SK-N-SH treated with all-trans-retinoic acid at 6 μM for 48 hours (cell line): ENCODE measurements around the gene MATK.

Experiments
- ATAC-seq: fragments of 200-7000 bp; cut with Tn5 transposase; 3 replicates; pipeline ENCODE4 v1.9.1; 2020; ENCODE audit warnings: mild to moderate bottlenecking, moderate library complexity
- ARNTL ChIP-seq: fragments of 450-650 bp; formaldehyde crosslinking; IDR thresholded peaks from 2 replicates; pipeline ENCODE4 v1.5.0; 2020; ENCODE audit warnings: low read depth, mild to moderate bottlenecking, moderate library complexity, borderline replicate concordance
- BACH2 ChIP-seq: fragments of 250-450 bp; sonication (Bioruptor Pico); IDR thresholded peaks from 2 replicates; pipeline ENCODE4 v1.9.0; 2021; ENCODE audit warnings: mild to moderate bottlenecking, borderline replicate concordance
- CSDC2 ChIP-seq: fragments of 250-450 bp; sonication (Bioruptor Pico); IDR thresholded peaks from 2 replicates; pipeline ENCODE4 v1.5.0; 2020; ENCODE audit warnings: mild to moderate bottlenecking, moderate library complexity
- CSRNP3 ChIP-seq: fragments of 250-450 bp; sonication (Bioruptor Pico); IDR thresholded peaks from 2 replicates; pipeline ENCODE4 v1.5.1; 2021; ENCODE audit warnings: mild to moderate bottlenecking, moderate library complexity
- ESRRG ChIP-seq: fragments of 250-450 bp; sonication (Bioruptor Pico); IDR thresholded peaks from 2 replicates; pipeline ENCODE4 v1.6.1; 2021; ENCODE audit warnings: mild to moderate bottlenecking
- GLIS3 ChIP-seq: fragments of 250-450 bp; sonication (Bioruptor Pico); IDR thresholded peaks from 2 replicates; pipeline ENCODE4 v1.5.0; 2020; ENCODE audit warnings: mild to moderate bottlenecking, moderate library complexity
- ISL1 ChIP-seq: fragments of 250-450 bp; sonication (Bioruptor Pico); IDR thresholded peaks from 2 replicates; pipeline ENCODE4 v2.1.2; 2022; ENCODE audit warnings: mild to moderate bottlenecking, moderate library complexity
- OSR1 ChIP-seq: fragments of 250-450 bp; sonication (Bioruptor Pico); IDR thresholded peaks from 2 replicates; pipeline ENCODE4 v1.8.0; 2022; ENCODE audit warnings: moderate library complexity, mild to moderate bottlenecking, inconsistent platforms
- PATZ1 ChIP-seq: fragments of 250-450 bp; sonication (Bioruptor Pico); IDR thresholded peaks from 2 replicates; pipeline ENCODE4 v1.8.0; 2020; ENCODE audit warnings: mild to moderate bottlenecking, moderate library complexity, borderline replicate concordance
- POU6F1 ChIP-seq: fragments of 250-450 bp; sonication (Bioruptor Pico); IDR thresholded peaks from 2 replicates; pipeline ENCODE4 v1.8.0; 2021; ENCODE audit warnings: low read depth, mild to moderate bottlenecking, moderate library complexity, borderline replicate concordance
- PPARA ChIP-seq: fragments of 250-450 bp; sonication (Bioruptor Pico); IDR thresholded peaks from 2 replicates; pipeline ENCODE4 v1.5.0; 2020; ENCODE audit warnings: mild to moderate bottlenecking, borderline replicate concordance
- RARB ChIP-seq: fragments of 250-450 bp; sonication (Bioruptor Pico); IDR thresholded peaks from 2 replicates; pipeline ENCODE4 v1.8.0; 2021; ENCODE audit warnings: mild to moderate bottlenecking, moderate library complexity
- SNAI2 ChIP-seq: fragments of 250-450 bp; sonication (Bioruptor Pico); IDR thresholded peaks from 2 replicates; pipeline ENCODE4 v1.5.0; 2020; ENCODE audit warnings: mild to moderate bottlenecking, moderate library complexity
- TCF4 ChIP-seq: fragments of 250-450 bp; sonication (Bioruptor Pico); IDR thresholded peaks from 2 replicates; pipeline ENCODE4 v1.8.0; 2021; ENCODE audit warnings: mild to moderate bottlenecking, moderate library complexity, borderline replicate concordance
- TOX ChIP-seq: fragments of 250-450 bp; sonication (Bioruptor Pico); IDR thresholded peaks from 2 replicates; pipeline ENCODE4 v1.8.0; 2021; ENCODE audit warnings: mild to moderate bottlenecking, moderate library complexity, borderline replicate concordance
- TSHZ2 ChIP-seq: fragments of 250-450 bp; sonication (Bioruptor Pico); IDR thresholded peaks from 2 replicates; pipeline ENCODE4 v1.5.0; 2020; ENCODE audit warnings: mild to moderate bottlenecking, moderate library complexity
- ZC3H10 ChIP-seq: fragments of 250-450 bp; sonication (Bioruptor Pico); IDR thresholded peaks from 2 replicates; pipeline ENCODE4 v1.5.1; 2021; ENCODE audit warnings: mild to moderate bottlenecking, moderate library complexity
- ZFP3 ChIP-seq: fragments of 250-450 bp; sonication (Bioruptor Pico); IDR thresholded peaks from 2 replicates; pipeline ENCODE4 v1.5.0; 2020; ENCODE audit warnings: mild to moderate bottlenecking, moderate library complexity
- ZFP30 ChIP-seq: fragments of 450-650 bp; formaldehyde crosslinking; IDR thresholded peaks from 2 replicates; pipeline ENCODE4 v1.5.0; 2022; ENCODE audit warnings: mild to moderate bottlenecking, moderate library complexity
- ZNF565 ChIP-seq: fragments of 450-650 bp; formaldehyde crosslinking; conservative IDR thresholded peaks from 2 replicates; pipeline ENCODE4 v1.5.0; 2020; ENCODE audit warnings: low read depth, mild to moderate bottlenecking, moderate library complexity
- ZNF70 ChIP-seq: fragments of 450-650 bp; formaldehyde crosslinking; IDR thresholded peaks from 2 replicates; pipeline ENCODE4 v1.5.0; 2020; ENCODE audit warnings: mild to moderate bottlenecking, moderate library complexity
- ZNF8 ChIP-seq: fragments of 450-650 bp; formaldehyde crosslinking; IDR thresholded peaks from 2 replicates; pipeline ENCODE4 v1.5.0; 2020; ENCODE audit warnings: mild to moderate bottlenecking, moderate library complexity

The MATK gene

GRCh38 chr19:3768748-3769099 is 17.5 kb downstream of the MATK start (continued):
- TF ChIP-seq ISL1 (CRISPR knock-in tag) (no peak), ESRRG (CRISPR knock-in tag) (no peak), ZNF70 (CRISPR knock-in tag) (no peak), CSDC2 (no peak), RARB (CRISPR knock-in tag) (no peak)

GRCh38 chr19:3768015-3768747 is 18.0 kb downstream of the MATK start:
- no peak for ATAC-seq
- TF ChIP-seq ARNTL (CRISPR knock-in tag) (no peak), TSHZ2 (CRISPR knock-in tag) (no peak), CSRNP3 (CRISPR knock-in tag) (no peak), GLIS3 (no peak), CSDC2 (no peak)

- no peak for TF ChIP-seq BACH2 (CRISPR knock-in tag)
- TF ChIP-seq ESRRG (CRISPR knock-in tag) = no peak
- no peak for TF ChIP-seq CSRNP3 (CRISPR knock-in tag)
- no peak for TF ChIP-seq TCF4
- no peak for TF ChIP-seq TSHZ2 (CRISPR knock-in tag)
- no peak for TF ChIP-seq SNAI2 (CRISPR knock-in tag)
- TF ChIP-seq RARB (CRISPR knock-in tag) = no peak
- no peak for TF ChIP-seq PPARA (CRISPR knock-in tag)
- no peak for TF ChIP-seq PATZ1 (CRISPR knock-in tag)
- TF ChIP-seq ARNTL (CRISPR knock-in tag) = no peak
- TF ChIP-seq ZFP30 (CRISPR knock-in tag) = no peak
- TF ChIP-seq ISL1 (CRISPR knock-in tag) = no peak
- TF ChIP-seq GLIS3 = no peak
- no peak for TF ChIP-seq ZNF565 (CRISPR knock-in tag)
- no peak for TF ChIP-seq OSR1 (CRISPR knock-in tag)
- TF ChIP-seq ZC3H10 = no peak
- no peak for TF ChIP-seq ZNF8 (CRISPR knock-in tag)
- no peak for TF ChIP-seq POU6F1 (CRISPR knock-in tag)
- no peak for TF ChIP-seq TOX (CRISPR knock-in tag)
- no peak for TF ChIP-seq ZFP3 (CRISPR knock-in tag)
- no peak for ATAC-seq
These were observed 19.1 kb downstream of the MATK start for GRCh38 chr19:3767050-3767449.
